HG03442 (cell line): ENCODE data around the gene INTS1.
A peak's percentile ranks its signal among the peaks of the same experiment; 100 is the strongest.

Experiments
- ATAC-seq: cut with Tn5 transposase; IDR thresholded peaks from one replicate; pipeline ENCODE4 v1.9.1; 2021; ENCODE audit warnings: mild to moderate bottlenecking, moderate library complexity; ENCODE audit not compliant: unreplicated experiment

INTS1 gene

GRCh38 chr7:1503816-1504775, at the start of gene INTS1:
INTS1 (minus strand) TSS chr7:1504389; CDS start chr7:1503960, 429 bp downstream.
- ATAC-seq, result peak; percentile 82

GRCh38 chr7:1553512-1554210, 49.5 kb upstream of the INTS1 start:
- no peak for ATAC-seq

- ATAC-seq, result no peak
These were observed 48.0 kb upstream of the INTS1 start for GRCh38 chr7:1552200-1552599.

- no peak for ATAC-seq
These were observed 46.6 kb upstream of the INTS1 start for GRCh38 chr7:1550846-1551155.

GRCh38 chr7:1550005-1550845, 46.0 kb upstream of the INTS1 start:
- no peak for ATAC-seq

- no peak for ATAC-seq
These were observed 45.3 kb upstream of the INTS1 start for GRCh38 chr7:1549357-1550004.

GRCh38 chr7:1548944-1549343, 44.8 kb upstream of the INTS1 start:
- ATAC-seq, result no peak

GRCh38 chr7:1548438-1548831, 44.2 kb upstream of the INTS1 start:
- no peak for ATAC-seq

GRCh38 chr7:1547777-1548437, 43.7 kb upstream of the INTS1 start:
- no peak for ATAC-seq

- ATAC-seq, result no peak
These were observed 43.0 kb upstream of the INTS1 start for GRCh38 chr7:1546909-1547776.

GRCh38 chr7:1546274-1546908, 42.2 kb upstream of the INTS1 start:
- no peak for ATAC-seq

GRCh38 chr7:1545417-1546246, 41.4 kb upstream of the INTS1 start:
- no peak for ATAC-seq

GRCh38 chr7:1544896-1545416, 40.8 kb upstream of the INTS1 start:
- no peak for ATAC-seq

- ATAC-seq, result no peak
These were observed 40.1 kb upstream of the INTS1 start for GRCh38 chr7:1544178-1544895.

GRCh38 chr7:1543826-1544177, 39.6 kb upstream of the INTS1 start:
- ATAC-seq, result no peak

- ATAC-seq, result no peak
These were observed 38.9 kb upstream of the INTS1 start for GRCh38 chr7:1542841-1543747.
